Thoracic aorta (tissue), 2 donors: ENCODE results near the gene NECTIN1. TPM values are rescaled to one million over a fixed set of nuclear protein-coding genes. Genes with fewer than 3 reads are reported as not detected.

ENCODE experiments used
- ATAC-seq: fragments of 150-250 bp; one replicate; pipeline ENCODE4 v1.8.0; 2017; ENCODE audit warnings: low read depth; ENCODE audit not compliant: insufficient number of reproducible peaks, low FRiP score
- DNase-seq: peaks from one replicate; pipeline ENCODE4 v3.0.0-alpha.2; 2020; ENCODE audit warnings: low spot score
- H3K27ac ChIP-seq, 2 donors: fragments of 200-600 bp; sonication (generic); 1 replicate in 1 of 2; 2 replicates in 1 of 2; pipeline ENCODE4 v1.5.1; 2016; ENCODE audit warnings: mild to moderate bottlenecking in 2 of 2, moderate library complexity in 2 of 2
- H3K27me3 ChIP-seq: fragments of 200-600 bp; sonication (generic); replicated peaks from 2 replicates; pipeline ENCODE4 v1.6.0; 2016; ENCODE audit warnings: mild to moderate bottlenecking; ENCODE audit not compliant: insufficient read depth
- H3K36me3 ChIP-seq: fragments of 200-600 bp; sonication (generic); one replicate; pipeline ENCODE4 v1.5.1; 2016
- H3K4me1 ChIP-seq, 2 donors: fragments of 200-600 bp; sonication (generic); 1 replicate in 1 of 2; 2 replicates in 1 of 2; pipeline versions ENCODE4 v1.5.1 to v1.6.0; 2016; ENCODE audit warnings: low read depth in 2 of 2, mild to moderate bottlenecking in 1 of 2; ENCODE audit not compliant: control insufficient read depth in 1 of 2
- H3K4me3 ChIP-seq: fragments of 200-600 bp; sonication (generic); 2 replicates; pipeline ENCODE4 v1.5.1; 2016; ENCODE audit warnings: mild to moderate bottlenecking
- H3K9me3 ChIP-seq: fragments of 200-600 bp; sonication (generic); 2 replicates; pipeline ENCODE4 v1.5.1; 2016
- CTCF ChIP-seq: fragments of 200-600 bp; sonication (generic); IDR thresholded peaks from one replicate; pipeline ENCODE4 v1.5.1; 2019; ENCODE audit warnings: antibody characterized with exemption
- total RNA-seq, 2 donors: library from RNA; depleted of rRNA; stranded (reverse); fragments of >200 nt; gene quantifications; one replicate each; pipeline versions ENCODE4 v1.1.0 to v1.2.3, GENCODE V29; 2016

NECTIN1 gene
- total RNA-seq, 2 donors from 2014 or later: 4.2 to 4.4 TPM

GRCh38 chr11:119699227-119699626, 29.8 kb downstream of the NECTIN1 start:
- H3K27me3 ChIP-seq: no peaks in the 10 kb centered on the region
- no peak for TF ChIP-seq CTCF
- H3K9me3 ChIP-seq: no peaks in the 10 kb centered on the region
- ATAC-seq (peak; percentile 21), DNase-seq (no peak)
- no peaks in the 10 kb centered on the region for H3K36me3 ChIP-seq
- no peak overlapping the region for H3K4me3 ChIP-seq
- peaks cover 7 to 16% of the 10 kb centered on the region in 2 donors for H3K4me1 ChIP-seq
- no peak overlapping the region for H3K27ac ChIP-seq

GRCh38 chr11:119697882-119698281, 31.1 kb downstream of the NECTIN1 start:
- H3K9me3 ChIP-seq: no peaks in the 10 kb centered on the region
- TF ChIP-seq CTCF: no peak
- no peak overlapping the region for H3K4me3 ChIP-seq
- H3K36me3 ChIP-seq: no peaks in the 10 kb centered on the region
- H3K4me1 ChIP-seq: peaks cover 7 to 16% of the 10 kb centered on the region in 2 donors
- H3K27me3 ChIP-seq: no peaks in the 10 kb centered on the region
- ATAC-seq (no peak), DNase-seq (no peak)
- no peak overlapping the region for H3K27ac ChIP-seq

- no peaks in the 10 kb centered on the region for H3K36me3 ChIP-seq
- DNase-seq (no peak), ATAC-seq (no peak)
- no peaks in the 10 kb centered on the region for H3K27me3 ChIP-seq
- no peak for TF ChIP-seq CTCF
- H3K4me3 ChIP-seq: no peak overlapping the region
- H3K4me1 ChIP-seq: peaks cover 7 to 16% of the 10 kb centered on the region in 2 donors
- H3K27ac ChIP-seq: no peak overlapping the region
- no peaks in the 10 kb centered on the region for H3K9me3 ChIP-seq
Observed at GRCh38 chr11:119697445-119697844, 31.6 kb downstream of the NECTIN1 start.

- Histone ChIP-seq H3K27ac (no peak overlapping the region), H3K4me3 (no peak overlapping the region), H3K9me3 (no peaks in the 10 kb centered on the region), H3K27me3 (no peaks in the 10 kb centered on the region), H3K4me1 (peaks cover 7 to 16% of the 10 kb centered on the region in 2 donors), H3K36me3 (no peaks in the 10 kb centered on the region)
- TF ChIP-seq CTCF: no peak
- DNase-seq (no peak), ATAC-seq (no peak)
Observed at GRCh38 chr11:119696378-119697222, 32.4 kb downstream of the NECTIN1 start.

GRCh38 chr11:119694334-119694733, 34.7 kb downstream of the NECTIN1 start:
- DNase-seq (no peak), ATAC-seq (no peak)
- peaks cover 5 to 12% of the 10 kb centered on the region in 2 donors for H3K4me1 ChIP-seq
- H3K4me3 ChIP-seq: no peak overlapping the region
- H3K9me3 ChIP-seq: no peaks in the 10 kb centered on the region
- TF ChIP-seq CTCF: no peak
- H3K36me3 ChIP-seq: no peaks in the 10 kb centered on the region
- no peaks in the 10 kb centered on the region for H3K27me3 ChIP-seq
- H3K27ac ChIP-seq: no peak overlapping the region
